Effector memory CD4-positive, alpha-beta T cell (primary cell): Measurements from ENCODE around the gene EIF2B4.
A peak's percentile ranks its signal among the peaks of the same experiment; 100 is the strongest.
"Not testable (repeated sequence)": the region's sequence is repeated elsewhere in the genome, so short reads cannot be mapped to it uniquely, and the experiment has no call there.

ENCODE experiments used
- DNase-seq, 3 donors: peaks; one replicate each; pipeline ENCODE4 v3.0.0-alpha.2; 2020
- H3K27ac ChIP-seq: 2 replicates; pipeline ENCODE4 v1.7.0; 2013; ENCODE audit warnings: mild to moderate bottlenecking, low read length, moderate library complexity; ENCODE audit not compliant: insufficient read depth, poor library complexity, severe bottlenecking
- H3K27me3 ChIP-seq: replicated peaks from 2 replicates; pipeline ENCODE4 v1.7.0; 2013; ENCODE audit warnings: mild to moderate bottlenecking, low read length; ENCODE audit not compliant: insufficient read depth, control insufficient read depth, poor library complexity, severe bottlenecking
- H3K36me3 ChIP-seq: 2 replicates; pipeline ENCODE4 v1.7.0; 2013; ENCODE audit warnings: mild to moderate bottlenecking, low read length, moderate library complexity; ENCODE audit not compliant: control insufficient read depth, insufficient read depth
- H3K4me1 ChIP-seq: 2 replicates; pipeline ENCODE4 v1.7.0; 2013; ENCODE audit warnings: low read length, mild to moderate bottlenecking; ENCODE audit not compliant: control insufficient read depth, insufficient read depth, poor library complexity, severe bottlenecking
- H3K4me3 ChIP-seq: 2 replicates; pipeline ENCODE4 v1.7.0; 2013; ENCODE audit warnings: low read length, low read depth, mild to moderate bottlenecking; ENCODE audit not compliant: insufficient read depth, poor library complexity, severe bottlenecking
- H3K9me3 ChIP-seq: 2 replicates; pipeline ENCODE4 v1.7.0; 2013; ENCODE audit warnings: mild to moderate bottlenecking, low read length, moderate library complexity; ENCODE audit not compliant: control insufficient read depth

The EIF2B4 gene

GRCh38 chr2:27336173-27336572 lies 34.0 kb downstream of the EIF2B4 start:
- DNase-seq: no peak
- no peaks in the 10 kb centered on the region for H3K4me1 ChIP-seq
- H3K27me3 ChIP-seq: no peaks in the 10 kb centered on the region
- H3K36me3 ChIP-seq: peaks cover 58% of the 10 kb centered on the region
- H3K27ac ChIP-seq: no peak overlapping the region
- H3K4me3 ChIP-seq: no peak overlapping the region
- no peaks in the 10 kb centered on the region for H3K9me3 ChIP-seq

DNA sequence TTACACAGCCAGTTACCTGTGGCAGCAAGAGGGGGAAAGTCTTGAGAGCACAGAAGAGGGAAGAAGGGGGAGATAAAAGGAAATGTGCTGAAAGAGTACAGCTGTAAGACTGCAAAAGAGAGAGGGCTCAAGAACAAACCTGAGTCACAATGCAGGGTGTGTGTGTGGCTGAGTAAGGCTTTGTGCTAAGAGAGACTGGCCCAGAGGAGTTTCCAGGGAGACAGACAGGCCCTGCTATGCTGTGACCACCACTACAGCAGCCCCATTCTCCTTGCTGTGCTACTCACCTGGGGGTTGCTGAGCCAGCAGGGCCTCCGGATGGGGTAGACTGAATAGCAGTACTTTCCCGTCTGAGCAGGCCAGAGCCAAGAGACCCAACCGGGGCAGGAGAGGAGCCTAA lies 34.8 kb downstream of the EIF2B4 start:
- no peaks in the 10 kb centered on the region for H3K4me1 ChIP-seq
- no peaks in the 10 kb centered on the region for H3K27me3 ChIP-seq
- DNase-seq: no peak
- H3K4me3 ChIP-seq: no peak overlapping the region
- H3K27ac ChIP-seq: no peak overlapping the region
- peaks cover 55% of the 10 kb centered on the region for H3K36me3 ChIP-seq
- H3K9me3 ChIP-seq: no peaks in the 10 kb centered on the region

DNA sequence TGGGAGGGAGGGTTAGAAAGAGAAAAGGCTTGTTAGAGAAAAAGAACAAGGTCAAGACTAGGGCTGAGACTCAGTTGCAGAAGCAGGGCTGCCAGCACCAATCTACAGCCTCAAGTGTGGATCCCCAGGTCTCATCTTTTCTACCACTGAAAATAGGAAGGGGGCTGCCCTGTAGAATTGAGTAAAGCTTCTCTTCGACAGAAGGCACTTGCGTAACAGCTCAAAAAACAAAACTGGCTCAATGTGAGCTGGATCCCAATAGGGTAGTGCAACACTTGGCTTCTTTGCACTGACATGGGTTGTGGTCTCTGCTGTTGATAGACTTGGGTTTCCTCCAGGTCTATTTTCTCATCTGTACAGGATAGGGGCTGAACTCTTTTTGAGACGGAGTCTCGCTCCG lies 45.4 kb downstream of the EIF2B4 start:
- H3K4me3 ChIP-seq: no peak overlapping the region
- H3K9me3 ChIP-seq: no peaks in the 10 kb centered on the region
- H3K27me3 ChIP-seq: no peaks in the 10 kb centered on the region
- H3K4me1 ChIP-seq: peaks cover 13% of the 10 kb centered on the region
- DNase-seq: no peak
- H3K27ac ChIP-seq: no peak overlapping the region
- H3K36me3 ChIP-seq: peaks cover 30% of the 10 kb centered on the region

GRCh38 chr2:27323596-27324285 lies 46.4 kb downstream of the EIF2B4 start:
- no peak for DNase-seq
- peak overlapping the region; percentile 88 for H3K4me3 ChIP-seq
- peak overlapping the region; percentile 95 for H3K27ac ChIP-seq

GRCh38 chr2:27322766-27323595 lies 47.2 kb downstream of the EIF2B4 start, which contains the start of gene MPV17:
MPV17 (minus strand) TSS chr2:27323097; CDS start chr2:27322517, 580 bp downstream.
- peak within 1 kb of the TSS; percentile 95 for H3K27ac ChIP-seq
- peaks cover 15% of the 10 kb centered on the region for H3K36me3 ChIP-seq
- H3K9me3 ChIP-seq: no peaks in the 10 kb centered on the region
- H3K4me1 ChIP-seq: peaks cover 13% of the 10 kb centered on the region
- H3K4me3 ChIP-seq: peak within 1 kb of the TSS; percentile 88
- DNase-seq: peak; percentile 71 to 80 (median 73)
- H3K27me3 ChIP-seq: no peaks in the 10 kb centered on the region

More at GRCh38 chr2:27323596-27324285, 46.4 kb downstream of the EIF2B4 start:
- peaks cover 13% of the 10 kb centered on the region for H3K4me1 ChIP-seq
- peaks cover 22% of the 10 kb centered on the region for H3K36me3 ChIP-seq
- no peaks in the 10 kb centered on the region for H3K27me3 ChIP-seq
- H3K9me3 ChIP-seq: no peaks in the 10 kb centered on the region

GRCh38 chr2:27322301-27322765 lies 47.8 kb downstream of the EIF2B4 start:
- DNase-seq: no peak

DNA sequence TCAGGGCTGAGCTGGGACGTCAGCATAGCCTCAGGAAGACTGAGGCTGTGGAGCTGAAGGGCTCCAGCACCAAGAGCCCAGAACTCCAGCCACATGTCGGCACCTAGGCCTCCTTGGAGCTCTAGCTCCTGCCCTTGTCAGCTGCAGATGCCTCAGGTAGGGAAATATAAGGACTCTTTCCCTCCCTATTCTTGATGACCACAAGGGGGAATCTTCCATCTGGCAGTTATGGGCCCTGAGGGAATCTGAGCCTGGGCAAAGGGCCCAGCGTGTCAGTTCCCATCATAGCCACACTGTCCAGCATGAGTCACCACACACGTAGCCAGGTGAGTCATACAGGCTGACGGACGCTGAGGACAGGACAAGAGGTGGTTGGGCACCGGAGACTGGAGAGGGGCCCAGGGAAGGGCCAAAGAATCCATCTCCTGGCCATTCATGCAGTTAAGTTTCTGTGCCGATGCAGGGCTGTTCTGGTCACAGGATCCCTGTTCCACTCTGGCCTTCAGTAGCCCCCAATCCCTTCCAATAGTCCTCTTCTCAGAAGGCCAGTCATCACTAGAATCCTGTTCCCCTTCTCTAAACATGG lies 49.1 kb downstream of the EIF2B4 start:
- Histone ChIP-seq H3K27ac (no peak overlapping the region), H3K4me1 (peaks cover 13% of the 10 kb centered on the region), H3K9me3 (no peaks in the 10 kb centered on the region), H3K27me3 (no peaks in the 10 kb centered on the region), H3K36me3 (peaks cover under 1% of the 10 kb centered on the region), H3K4me3 (no peak overlapping the region)
- DNase-seq: no peak

More at GRCh38 chr2:27322301-27322765, 47.8 kb downstream of the EIF2B4 start:
- Histone ChIP-seq H3K27ac (peak overlapping the region; percentile 95), H3K4me1 (peaks cover 13% of the 10 kb centered on the region), H3K9me3 (no peaks in the 10 kb centered on the region), H3K4me3 (peak overlapping the region; percentile 88), H3K36me3 (peaks cover 12% of the 10 kb centered on the region), H3K27me3 (no peaks in the 10 kb centered on the region)

DNA sequence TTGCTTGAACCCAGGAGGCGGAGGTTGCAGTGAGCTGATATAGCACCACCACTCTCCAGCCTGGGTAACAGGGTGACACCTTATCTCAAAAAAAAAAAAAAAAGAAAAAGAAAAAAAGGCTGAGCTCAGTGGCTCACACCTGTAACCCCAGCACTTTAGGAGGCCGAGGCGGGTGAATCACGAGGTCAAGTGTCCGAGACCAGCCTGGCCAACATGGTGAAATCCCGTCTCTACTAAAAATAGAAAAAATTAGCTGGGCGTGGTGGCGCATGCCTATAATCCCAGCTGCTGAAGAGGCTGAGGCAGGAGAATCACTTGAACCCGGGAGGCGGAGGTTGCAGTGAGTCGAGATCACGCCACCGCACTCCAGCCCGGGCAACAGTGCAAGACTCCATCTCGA lies 50.3 kb downstream of the EIF2B4 start:
- not testable (repeated sequence) for H3K27me3 ChIP-seq, DNase-seq, H3K4me3 ChIP-seq, H3K27ac ChIP-seq, H3K9me3 ChIP-seq, H3K36me3 ChIP-seq
- H3K4me1 ChIP-seq: peaks cover 13% of the 10 kb centered on the region

DNA sequence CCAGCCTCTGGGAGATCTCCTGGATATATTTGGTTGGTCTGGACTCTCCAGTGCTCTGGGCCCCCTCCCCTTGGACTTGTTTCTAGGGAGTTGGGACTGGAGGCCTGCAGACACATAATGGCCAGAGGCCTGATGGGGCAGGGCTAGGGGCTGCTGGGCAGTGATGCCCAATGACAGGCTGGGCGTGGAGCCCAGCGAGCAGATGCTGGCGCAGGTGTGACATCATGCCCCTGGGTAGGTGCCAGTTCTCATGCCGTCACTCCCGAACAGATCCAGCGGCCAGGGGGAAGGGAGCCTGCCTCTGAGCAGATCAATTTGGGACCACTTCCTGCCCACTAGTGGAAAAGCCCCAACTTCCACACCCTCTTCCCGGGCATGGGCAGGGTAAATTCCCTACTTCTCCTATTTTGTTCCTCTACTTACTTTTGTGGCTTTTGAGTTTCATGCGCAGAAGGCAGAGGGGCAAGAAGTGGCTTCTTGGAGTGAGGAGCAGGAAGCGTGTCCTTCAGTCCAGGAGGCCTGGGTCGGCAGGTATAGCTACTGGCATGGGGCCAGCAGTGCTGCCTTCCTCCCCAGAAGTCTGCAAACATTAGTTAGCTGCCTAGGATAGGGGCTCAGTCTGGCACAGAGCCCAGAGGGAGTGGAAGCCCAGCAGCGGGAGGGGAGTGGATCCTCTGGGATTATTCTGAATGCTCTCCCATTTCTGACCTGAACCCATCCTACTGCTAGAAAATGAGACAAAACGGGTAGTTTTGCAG lies 53.3 kb downstream of the EIF2B4 start:
- no peaks in the 10 kb centered on the region for H3K36me3 ChIP-seq
- no peak overlapping the region for H3K27ac ChIP-seq
- DNase-seq: no peak
- peaks cover under 1% of the 10 kb centered on the region for H3K4me1 ChIP-seq
- H3K9me3 ChIP-seq: no peaks in the 10 kb centered on the region
- H3K27me3 ChIP-seq: no peaks in the 10 kb centered on the region
- H3K4me3 ChIP-seq: no peak overlapping the region
